GM23338 (cell line): ENCODE measurements around the gene ZNF438. TPM values are rescaled to one million over a fixed set of nuclear protein-coding genes. Genes with fewer than 3 reads are reported as not detected.

ENCODE experiments used
- ATAC-seq: fragments of 200-7000 bp; cut with Tn5 transposase; 3 replicates; pipeline ENCODE4 v1.9.1; 2020
- DNase-seq: peaks from one replicate; pipeline ENCODE4 v3.0.0-alpha.2; 2015; ENCODE audit warnings: low spot score
- H2AFZ ChIP-seq: fragments of 200-600 bp; sonication (generic); 2 replicates; pipeline ENCODE4 v1.8.0; 2016; ENCODE audit warnings: antibody characterized with exemption, mild to moderate bottlenecking, moderate library complexity
- H3F3A ChIP-seq: fragments of 200-600 bp; sonication (generic); replicated peaks from 2 replicates; pipeline ENCODE4 v1.8.0; 2017; ENCODE audit warnings: antibody characterized with exemption, mixed run types, low read depth
- H3K27ac ChIP-seq: fragments of 200-600 bp; sonication (generic); 2 replicates; pipeline ENCODE4 v1.6.1; 2016; ENCODE audit warnings: low read depth
- H3K27me3 ChIP-seq: fragments of 200-600 bp; sonication (generic); 2 replicates; pipeline ENCODE4 v1.8.0; 2016; ENCODE audit warnings: mild to moderate bottlenecking, mixed run types, moderate library complexity; ENCODE audit not compliant: insufficient read depth
- H3K36me3 ChIP-seq: fragments of 200-600 bp; sonication (generic); 2 replicates; pipeline ENCODE4 v1.8.0; 2016; ENCODE audit warnings: mild to moderate bottlenecking; ENCODE audit not compliant: insufficient read depth
- H3K4me1 ChIP-seq: fragments of 200-600 bp; sonication (generic); 2 replicates; pipeline ENCODE4 v1.8.0; 2016; ENCODE audit warnings: mild to moderate bottlenecking, moderate library complexity; ENCODE audit not compliant: insufficient read depth
- H3K4me2 ChIP-seq: fragments of 200-600 bp; sonication (generic); 2 replicates; pipeline ENCODE4 v1.7.1; 2017; ENCODE audit warnings: mixed run types
- H3K4me3 ChIP-seq: fragments of 200-600 bp; sonication (generic); 2 replicates; pipeline ENCODE4 v1.6.1; 2016; ENCODE audit warnings: mixed run types
- H3K79me2 ChIP-seq: fragments of 200-600 bp; sonication (generic); replicated peaks from 2 replicates; pipeline ENCODE4 v1.8.0; 2017; ENCODE audit warnings: mild to moderate bottlenecking; ENCODE audit not compliant: insufficient read depth
- H3K9me2 ChIP-seq: fragments of 200-600 bp; sonication (generic); 2 replicates; pipeline ENCODE4 v1.8.0; 2017; ENCODE audit not compliant: insufficient read depth
- H4K20me1 ChIP-seq: fragments of 200-600 bp; sonication (generic); replicated peaks from 2 replicates; pipeline ENCODE4 v1.8.0; 2017; ENCODE audit warnings: mild to moderate bottlenecking; ENCODE audit not compliant: insufficient read depth
- H3K27ac Mint-ChIP-seq: 2 replicates; pipeline ENCODE4 v1.8.0; 2020; ENCODE audit warnings: inconsistent platforms, mild to moderate bottlenecking, moderate library complexity, mixed read lengths
- H3K27me3 Mint-ChIP-seq: 3 replicates; pipeline ENCODE4 v1.8.0; 2022; ENCODE audit warnings: low read depth, mild to moderate bottlenecking, moderate library complexity, mixed read lengths, inconsistent platforms; ENCODE audit not compliant: insufficient read depth, poor library complexity
- H3K36me3 Mint-ChIP-seq: 3 replicates; pipeline ENCODE4 v1.8.0; 2021; ENCODE audit warnings: low read depth, mild to moderate bottlenecking, inconsistent platforms, moderate library complexity, mixed read lengths
- H3K4me1 Mint-ChIP-seq: 3 replicates; pipeline ENCODE4 v1.8.0; 2020; ENCODE audit warnings: mild to moderate bottlenecking, inconsistent platforms, mixed read lengths
- H3K4me3 Mint-ChIP-seq: 3 replicates; pipeline ENCODE4 v1.8.0; 2021; ENCODE audit warnings: moderate library complexity, mild to moderate bottlenecking, inconsistent platforms, mixed read lengths
- H3K9me3 Mint-ChIP-seq: 3 replicates; pipeline ENCODE4 v1.8.0; 2020; ENCODE audit warnings: moderate library complexity, mild to moderate bottlenecking, inconsistent platforms, mixed read lengths
- CTCF ChIP-seq, 2 experiments: fragments of 200-600 bp in 1 of 2; sonication (generic) in 1 of 2; conservative IDR thresholded peaks; 2 replicates each; pipeline versions ENCODE4 v1.5.1 to v1.6.1; 2016 to 2017; ENCODE audit warnings: antibody characterized with exemption in 2 of 2, low read depth in 2 of 2, mild to moderate bottlenecking in 2 of 2, moderate library complexity in 1 of 2
- ETS1 ChIP-seq: IDR thresholded peaks from 2 replicates; pipeline ENCODE4 v1.6.1; 2016; ENCODE audit warnings: antibody characterized with exemption
- NANOG ChIP-seq: IDR thresholded peaks from 2 replicates; pipeline ENCODE4 v1.6.1; 2016; ENCODE audit warnings: antibody characterized with exemption, borderline replicate concordance
- POLR2AphosphoS5 ChIP-seq: IDR thresholded peaks from 2 replicates; pipeline ENCODE4 v1.6.1; 2016; ENCODE audit warnings: antibody characterized with exemption, low read depth
- STAT1 ChIP-seq: IDR thresholded peaks from one replicate; pipeline ENCODE4 v1.6.1; 2016; ENCODE audit warnings: antibody characterized with exemption; ENCODE audit not compliant: unreplicated experiment
- ZNF331 ChIP-seq: fragments of 250-450 bp; sonication (Bioruptor Pico); IDR thresholded peaks from 2 replicates; pipeline ENCODE4 v1.5.0; 2020; ENCODE audit warnings: low read depth, mild to moderate bottlenecking, moderate library complexity
- polyA plus RNA-seq: library from polyadenylated mRNA; unstranded; fragments of >200 nt; fragmentation: Nextera tagmentation; extraction: Ambion mirVana; gene quantifications from 2 replicates; pipeline ENCODE4 v1.2.1, GENCODE V29; 2016
- total RNA-seq: library from RNA; depleted of rRNA; stranded (reverse); fragments of >200 nt; shearing (Covaris generic); gene quantifications from 2 replicates; pipeline ENCODE4 v1.2.3, GENCODE V29; 2014
- TF ChIP-seq, protein P1 (sequence below): IDR thresholded peaks from one replicate; pipeline ENCODE4 v1.6.1; 2018; ENCODE audit warnings: antibody characterized with exemption; ENCODE audit not compliant: unreplicated experiment
- TF ChIP-seq, protein P2 (sequence below): fragments of 250-450 bp; sonication (Bioruptor Pico); IDR thresholded peaks from 2 replicates; pipeline ENCODE4 v1.5.0; 2020; ENCODE audit warnings: mild to moderate bottlenecking, moderate library complexity

ZNF438 gene
- total and polyA plus RNA-seq, 2 experiments from 2014 or later: 0.91 to 0.94 TPM

GRCh38 chr10:31030260-31030659 is 1.4 kb downstream of the ZNF438 start:
- H3K36me3 ChIP-seq: no peaks in the 10 kb centered on the region
- no peaks in the 10 kb centered on the region for H4K20me1 ChIP-seq
- H3K27me3 Mint-ChIP-seq: peaks cover 20% of the 10 kb centered on the region
- no peaks in the 10 kb centered on the region for H3K79me2 ChIP-seq
- DNase-seq (no peak), ATAC-seq (no peak)
- H3K9me2 ChIP-seq: no peaks in the 10 kb centered on the region
- TF ChIP-seq POLR2AphosphoS5 (no peak), NANOG (no peak), ETS1 (no peak), STAT1 (no peak), ZNF331 (CRISPR knock-in tag) (no peak), CTCF (conservative IDR thresholded peaks at IDR 0.05; ENCODE audit: low read depth in 2 of 2) (no peak)
- TF ChIP-seq, protein P1, sequence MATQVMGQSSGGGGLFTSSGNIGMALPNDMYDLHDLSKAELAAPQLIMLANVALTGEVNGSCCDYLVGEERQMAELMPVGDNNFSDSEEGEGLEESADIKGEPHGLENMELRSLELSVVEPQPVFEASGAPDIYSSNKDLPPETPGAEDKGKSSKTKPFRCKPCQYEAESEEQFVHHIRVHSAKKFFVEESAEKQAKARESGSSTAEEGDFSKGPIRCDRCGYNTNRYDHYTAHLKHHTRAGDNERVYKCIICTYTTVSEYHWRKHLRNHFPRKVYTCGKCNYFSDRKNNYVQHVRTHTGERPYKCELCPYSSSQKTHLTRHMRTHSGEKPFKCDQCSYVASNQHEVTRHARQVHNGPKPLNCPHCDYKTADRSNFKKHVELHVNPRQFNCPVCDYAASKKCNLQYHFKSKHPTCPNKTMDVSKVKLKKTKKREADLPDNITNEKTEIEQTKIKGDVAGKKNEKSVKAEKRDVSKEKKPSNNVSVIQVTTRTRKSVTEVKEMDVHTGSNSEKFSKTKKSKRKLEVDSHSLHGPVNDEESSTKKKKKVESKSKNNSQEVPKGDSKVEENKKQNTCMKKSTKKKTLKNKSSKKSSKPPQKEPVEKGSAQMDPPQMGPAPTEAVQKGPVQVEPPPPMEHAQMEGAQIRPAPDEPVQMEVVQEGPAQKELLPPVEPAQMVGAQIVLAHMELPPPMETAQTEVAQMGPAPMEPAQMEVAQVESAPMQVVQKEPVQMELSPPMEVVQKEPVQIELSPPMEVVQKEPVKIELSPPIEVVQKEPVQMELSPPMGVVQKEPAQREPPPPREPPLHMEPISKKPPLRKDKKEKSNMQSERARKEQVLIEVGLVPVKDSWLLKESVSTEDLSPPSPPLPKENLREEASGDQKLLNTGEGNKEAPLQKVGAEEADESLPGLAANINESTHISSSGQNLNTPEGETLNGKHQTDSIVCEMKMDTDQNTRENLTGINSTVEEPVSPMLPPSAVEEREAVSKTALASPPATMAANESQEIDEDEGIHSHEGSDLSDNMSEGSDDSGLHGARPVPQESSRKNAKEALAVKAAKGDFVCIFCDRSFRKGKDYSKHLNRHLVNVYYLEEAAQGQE: no peak
- TF ChIP-seq, protein P2, sequence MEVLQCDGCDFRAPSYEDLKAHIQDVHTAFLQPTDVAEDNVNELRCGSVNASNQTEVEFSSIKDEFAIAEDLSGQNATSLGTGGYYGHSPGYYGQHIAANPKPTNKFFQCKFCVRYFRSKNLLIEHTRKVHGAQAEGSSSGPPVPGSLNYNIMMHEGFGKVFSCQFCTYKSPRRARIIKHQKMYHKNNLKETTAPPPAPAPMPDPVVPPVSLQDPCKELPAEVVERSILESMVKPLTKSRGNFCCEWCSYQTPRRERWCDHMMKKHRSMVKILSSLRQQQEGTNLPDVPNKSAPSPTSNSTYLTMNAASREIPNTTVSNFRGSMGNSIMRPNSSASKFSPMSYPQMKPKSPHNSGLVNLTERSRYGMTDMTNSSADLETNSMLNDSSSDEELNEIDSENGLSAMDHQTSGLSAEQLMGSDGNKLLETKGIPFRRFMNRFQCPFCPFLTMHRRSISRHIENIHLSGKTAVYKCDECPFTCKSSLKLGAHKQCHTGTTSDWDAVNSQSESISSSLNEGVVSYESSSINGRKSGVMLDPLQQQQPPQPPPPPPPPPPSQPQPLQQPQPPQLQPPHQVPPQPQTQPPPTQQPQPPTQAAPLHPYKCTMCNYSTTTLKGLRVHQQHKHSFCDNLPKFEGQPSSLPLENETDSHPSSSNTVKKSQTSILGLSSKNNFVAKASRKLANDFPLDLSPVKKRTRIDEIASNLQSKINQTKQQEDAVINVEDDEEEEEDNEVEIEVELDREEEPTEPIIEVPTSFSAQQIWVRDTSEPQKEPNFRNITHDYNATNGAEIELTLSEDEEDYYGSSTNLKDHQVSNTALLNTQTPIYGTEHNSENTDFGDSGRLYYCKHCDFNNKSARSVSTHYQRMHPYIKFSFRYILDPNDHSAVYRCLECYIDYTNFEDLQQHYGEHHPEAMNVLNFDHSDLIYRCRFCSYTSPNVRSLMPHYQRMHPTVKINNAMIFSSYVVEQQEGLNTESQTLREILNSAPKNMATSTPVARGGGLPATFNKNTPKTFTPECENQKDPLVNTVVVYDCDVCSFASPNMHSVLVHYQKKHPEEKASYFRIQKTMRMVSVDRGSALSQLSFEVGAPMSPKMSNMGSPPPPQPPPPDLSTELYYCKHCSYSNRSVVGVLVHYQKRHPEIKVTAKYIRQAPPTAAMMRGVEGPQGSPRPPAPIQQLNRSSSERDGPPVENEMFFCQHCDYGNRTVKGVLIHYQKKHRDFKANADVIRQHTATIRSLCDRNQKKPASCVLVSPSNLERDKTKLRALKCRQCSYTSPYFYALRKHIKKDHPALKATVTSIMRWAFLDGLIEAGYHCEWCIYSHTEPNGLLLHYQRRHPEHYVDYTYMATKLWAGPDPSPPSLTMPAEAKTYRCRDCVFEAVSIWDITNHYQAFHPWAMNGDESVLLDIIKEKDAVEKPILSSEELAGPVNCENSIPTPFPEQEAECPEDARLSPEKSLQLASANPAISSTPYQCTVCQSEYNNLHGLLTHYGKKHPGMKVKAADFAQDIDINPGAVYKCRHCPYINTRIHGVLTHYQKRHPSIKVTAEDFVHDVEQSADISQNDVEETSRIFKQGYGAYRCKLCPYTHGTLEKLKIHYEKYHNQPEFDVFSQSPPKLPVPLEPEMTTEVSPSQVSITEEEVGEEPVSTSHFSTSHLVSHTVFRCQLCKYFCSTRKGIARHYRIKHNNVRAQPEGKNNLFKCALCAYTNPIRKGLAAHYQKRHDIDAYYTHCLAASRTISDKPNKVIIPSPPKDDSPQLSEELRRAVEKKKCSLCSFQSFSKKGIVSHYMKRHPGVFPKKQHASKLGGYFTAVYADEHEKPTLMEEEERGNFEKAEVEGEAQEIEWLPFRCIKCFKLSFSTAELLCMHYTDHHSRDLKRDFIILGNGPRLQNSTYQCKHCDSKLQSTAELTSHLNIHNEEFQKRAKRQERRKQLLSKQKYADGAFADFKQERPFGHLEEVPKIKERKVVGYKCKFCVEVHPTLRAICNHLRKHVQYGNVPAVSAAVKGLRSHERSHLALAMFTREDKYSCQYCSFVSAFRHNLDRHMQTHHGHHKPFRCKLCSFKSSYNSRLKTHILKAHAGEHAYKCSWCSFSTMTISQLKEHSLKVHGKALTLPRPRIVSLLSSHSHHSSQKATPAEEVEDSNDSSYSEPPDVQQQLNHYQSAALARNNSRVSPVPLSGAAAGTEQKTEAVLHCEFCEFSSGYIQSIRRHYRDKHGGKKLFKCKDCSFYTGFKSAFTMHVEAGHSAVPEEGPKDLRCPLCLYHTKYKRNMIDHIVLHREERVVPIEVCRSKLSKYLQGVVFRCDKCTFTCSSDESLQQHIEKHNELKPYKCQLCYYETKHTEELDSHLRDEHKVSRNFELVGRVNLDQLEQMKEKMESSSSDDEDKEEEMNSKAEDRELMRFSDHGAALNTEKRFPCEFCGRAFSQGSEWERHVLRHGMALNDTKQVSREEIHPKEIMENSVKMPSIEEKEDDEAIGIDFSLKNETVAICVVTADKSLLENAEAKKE: no peak
- H3K4me2 ChIP-seq: peak overlapping the region; percentile 90
- peak overlapping the region; percentile 0; the same call in 1 of the 3 replicates for H3K4me3 Mint-ChIP-seq
- no peaks in the 10 kb centered on the region for H3K36me3 Mint-ChIP-seq
- 0 out of 2 replicates have a peak overlapping the region, but pooled peaks have one; percentile 14 for H3K4me3 ChIP-seq
- no peak overlapping the region for H3K27ac Mint-ChIP-seq
- H3K4me1 Mint-ChIP-seq: peaks cover 41% of the 10 kb centered on the region
- H3K27me3 ChIP-seq: peaks cover 34% of the 10 kb centered on the region
- no peak overlapping the region for H3K27ac ChIP-seq
- no peaks in the 10 kb centered on the region for H3K9me3 Mint-ChIP-seq
- peaks cover 19% of the 10 kb centered on the region for H3K4me1 ChIP-seq
- H3F3A ChIP-seq: no peaks in the 10 kb centered on the region
- H2AFZ ChIP-seq: no peak overlapping the region
